Measurements from ENCODE around the gene TMEM266.

GRCh38 chr15:76138436-76138835 lies 78.7 kb downstream of the TMEM266 start:
- TF ChIP-seq CTCF (conservative IDR thresholded peaks at IDR 0.05; ENCODE audit: low read depth in 2 of 2), result no peak
- TF ChIP-seq EZH2phosphoT487 (IDR thresholded peaks at IDR 0.05; ENCODE audit: unreplicated experiment), result no peak
- TF ChIP-seq, protein P1, sequence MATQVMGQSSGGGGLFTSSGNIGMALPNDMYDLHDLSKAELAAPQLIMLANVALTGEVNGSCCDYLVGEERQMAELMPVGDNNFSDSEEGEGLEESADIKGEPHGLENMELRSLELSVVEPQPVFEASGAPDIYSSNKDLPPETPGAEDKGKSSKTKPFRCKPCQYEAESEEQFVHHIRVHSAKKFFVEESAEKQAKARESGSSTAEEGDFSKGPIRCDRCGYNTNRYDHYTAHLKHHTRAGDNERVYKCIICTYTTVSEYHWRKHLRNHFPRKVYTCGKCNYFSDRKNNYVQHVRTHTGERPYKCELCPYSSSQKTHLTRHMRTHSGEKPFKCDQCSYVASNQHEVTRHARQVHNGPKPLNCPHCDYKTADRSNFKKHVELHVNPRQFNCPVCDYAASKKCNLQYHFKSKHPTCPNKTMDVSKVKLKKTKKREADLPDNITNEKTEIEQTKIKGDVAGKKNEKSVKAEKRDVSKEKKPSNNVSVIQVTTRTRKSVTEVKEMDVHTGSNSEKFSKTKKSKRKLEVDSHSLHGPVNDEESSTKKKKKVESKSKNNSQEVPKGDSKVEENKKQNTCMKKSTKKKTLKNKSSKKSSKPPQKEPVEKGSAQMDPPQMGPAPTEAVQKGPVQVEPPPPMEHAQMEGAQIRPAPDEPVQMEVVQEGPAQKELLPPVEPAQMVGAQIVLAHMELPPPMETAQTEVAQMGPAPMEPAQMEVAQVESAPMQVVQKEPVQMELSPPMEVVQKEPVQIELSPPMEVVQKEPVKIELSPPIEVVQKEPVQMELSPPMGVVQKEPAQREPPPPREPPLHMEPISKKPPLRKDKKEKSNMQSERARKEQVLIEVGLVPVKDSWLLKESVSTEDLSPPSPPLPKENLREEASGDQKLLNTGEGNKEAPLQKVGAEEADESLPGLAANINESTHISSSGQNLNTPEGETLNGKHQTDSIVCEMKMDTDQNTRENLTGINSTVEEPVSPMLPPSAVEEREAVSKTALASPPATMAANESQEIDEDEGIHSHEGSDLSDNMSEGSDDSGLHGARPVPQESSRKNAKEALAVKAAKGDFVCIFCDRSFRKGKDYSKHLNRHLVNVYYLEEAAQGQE (IDR thresholded peaks at IDR 0.05; ENCODE audit: unreplicated experiment), result no peak
- no peak for TF ChIP-seq POLR2AphosphoS5 (IDR thresholded peaks at IDR 0.05; ENCODE audit: low read depth)
- no peak for TF ChIP-seq EZH2 (IDR thresholded peaks at IDR 0.05; ENCODE audit: low read depth, unreplicated experiment)
- TF ChIP-seq JUNB (IDR thresholded peaks at IDR 0.05; ENCODE audit: unreplicated experiment), result no peak
- no peak for TF ChIP-seq CREB1 (CRISPR knock-in tag; IDR thresholded peaks at IDR 0.05; ENCODE audit: low read depth)
- TF ChIP-seq STAT1 (IDR thresholded peaks at IDR 0.05; ENCODE audit: unreplicated experiment), result no peak
- no peak for TF ChIP-seq ZNF114 (CRISPR knock-in tag; IDR thresholded peaks at IDR 0.05)
- TF ChIP-seq, protein P2, sequence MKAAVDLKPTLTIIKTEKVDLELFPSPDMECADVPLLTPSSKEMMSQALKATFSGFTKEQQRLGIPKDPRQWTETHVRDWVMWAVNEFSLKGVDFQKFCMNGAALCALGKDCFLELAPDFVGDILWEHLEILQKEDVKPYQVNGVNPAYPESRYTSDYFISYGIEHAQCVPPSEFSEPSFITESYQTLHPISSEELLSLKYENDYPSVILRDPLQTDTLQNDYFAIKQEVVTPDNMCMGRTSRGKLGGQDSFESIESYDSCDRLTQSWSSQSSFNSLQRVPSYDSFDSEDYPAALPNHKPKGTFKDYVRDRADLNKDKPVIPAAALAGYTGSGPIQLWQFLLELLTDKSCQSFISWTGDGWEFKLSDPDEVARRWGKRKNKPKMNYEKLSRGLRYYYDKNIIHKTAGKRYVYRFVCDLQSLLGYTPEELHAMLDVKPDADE (IDR thresholded peaks at IDR 0.05), result no peak
- no peak for TF ChIP-seq ZNF331 (CRISPR knock-in tag; IDR thresholded peaks at IDR 0.05; ENCODE audit: low read depth)

Measured in GM23338 (cell line).